GM06990 (cell line): Measurements from ENCODE around the gene C4orf50.

Source experiments
- DNase-seq: peaks from one replicate; pipeline ENCODE4 v3.0.0-alpha.2; 2011; ENCODE audit not compliant: insufficient read length; ENCODE audit errors: extremely low read depth
- H3K27me3 ChIP-seq: replicated peaks from 2 replicates; pipeline ENCODE4 v1.6.0; 2011; ENCODE audit warnings: low read length; ENCODE audit not compliant: control insufficient read depth, insufficient read depth
- H3K36me3 ChIP-seq: 2 replicates; pipeline ENCODE4 v1.5.1; 2011; ENCODE audit warnings: low read length; ENCODE audit not compliant: control insufficient read depth, insufficient read depth
- H3K4me3 ChIP-seq: replicated peaks from 2 replicates; pipeline ENCODE4 v1.5.1; 2011; ENCODE audit warnings: low read depth, mild to moderate bottlenecking, control low read depth, low read length
- TF ChIP-seq, protein P1 (sequence below): IDR thresholded peaks from 2 replicates; pipeline ENCODE4 v1.5.1; 2011; ENCODE audit warnings: low read length, control low read depth, mild to moderate bottlenecking, inconsistent platforms; ENCODE audit not compliant: insufficient read depth, poor library complexity, severe bottlenecking

C4orf50 gene

DNA sequence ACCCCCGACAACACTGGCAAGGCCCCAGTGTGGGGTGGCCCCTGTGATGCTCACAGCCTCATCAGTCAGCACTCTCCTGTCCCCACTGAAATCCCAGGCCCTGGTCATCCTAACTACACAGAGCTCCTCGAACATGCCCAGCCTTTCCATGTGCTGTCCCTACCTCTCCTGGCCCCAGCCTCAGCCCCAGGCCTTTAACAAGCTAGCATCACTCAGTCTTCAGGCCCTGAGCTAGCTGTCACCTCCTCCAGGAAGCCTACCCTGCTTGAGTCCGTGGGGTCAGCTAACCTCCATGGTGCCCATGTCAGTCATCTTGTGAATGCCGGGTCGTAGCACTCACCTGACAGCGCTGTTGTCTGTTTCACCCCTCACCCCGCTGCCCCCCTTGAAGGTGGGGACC, 25.6 kb upstream of the C4orf50 start:
- Histone ChIP-seq H3K36me3 (no peaks in the 10 kb centered on the region), H3K4me3 (no peak overlapping the region), H3K27me3 (peaks cover 3% of the 10 kb centered on the region)
- no peak for DNase-seq
- TF ChIP-seq, protein P1, sequence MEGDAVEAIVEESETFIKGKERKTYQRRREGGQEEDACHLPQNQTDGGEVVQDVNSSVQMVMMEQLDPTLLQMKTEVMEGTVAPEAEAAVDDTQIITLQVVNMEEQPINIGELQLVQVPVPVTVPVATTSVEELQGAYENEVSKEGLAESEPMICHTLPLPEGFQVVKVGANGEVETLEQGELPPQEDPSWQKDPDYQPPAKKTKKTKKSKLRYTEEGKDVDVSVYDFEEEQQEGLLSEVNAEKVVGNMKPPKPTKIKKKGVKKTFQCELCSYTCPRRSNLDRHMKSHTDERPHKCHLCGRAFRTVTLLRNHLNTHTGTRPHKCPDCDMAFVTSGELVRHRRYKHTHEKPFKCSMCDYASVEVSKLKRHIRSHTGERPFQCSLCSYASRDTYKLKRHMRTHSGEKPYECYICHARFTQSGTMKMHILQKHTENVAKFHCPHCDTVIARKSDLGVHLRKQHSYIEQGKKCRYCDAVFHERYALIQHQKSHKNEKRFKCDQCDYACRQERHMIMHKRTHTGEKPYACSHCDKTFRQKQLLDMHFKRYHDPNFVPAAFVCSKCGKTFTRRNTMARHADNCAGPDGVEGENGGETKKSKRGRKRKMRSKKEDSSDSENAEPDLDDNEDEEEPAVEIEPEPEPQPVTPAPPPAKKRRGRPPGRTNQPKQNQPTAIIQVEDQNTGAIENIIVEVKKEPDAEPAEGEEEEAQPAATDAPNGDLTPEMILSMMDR = no peak

DNA sequence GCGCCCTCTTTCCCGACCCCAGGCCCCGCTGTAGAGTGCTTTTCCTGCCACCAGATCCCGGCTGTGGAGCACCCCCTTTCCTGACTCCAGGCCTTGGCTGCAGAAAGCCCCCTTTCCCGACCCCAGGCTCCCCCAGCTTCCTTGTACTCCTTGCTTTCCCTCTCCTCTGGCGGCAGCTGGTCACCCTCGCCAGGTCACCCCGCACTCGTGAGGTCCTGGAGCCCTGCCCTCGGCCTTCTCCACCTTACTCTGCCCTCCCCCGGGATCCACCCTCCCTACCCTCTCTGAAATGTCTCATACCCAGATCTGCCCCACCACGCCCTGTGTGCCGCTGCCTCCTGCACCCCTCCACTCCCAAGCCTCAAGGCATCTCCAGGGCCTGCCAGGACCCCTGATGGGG, 25.0 kb upstream of the C4orf50 start:
- H3K4me3 ChIP-seq = no peak overlapping the region
- H3K36me3 ChIP-seq = no peaks in the 10 kb centered on the region
- DNase-seq = no peak
- peaks cover 3% of the 10 kb centered on the region for H3K27me3 ChIP-seq
- TF ChIP-seq, protein P1 = no peak

DNA sequence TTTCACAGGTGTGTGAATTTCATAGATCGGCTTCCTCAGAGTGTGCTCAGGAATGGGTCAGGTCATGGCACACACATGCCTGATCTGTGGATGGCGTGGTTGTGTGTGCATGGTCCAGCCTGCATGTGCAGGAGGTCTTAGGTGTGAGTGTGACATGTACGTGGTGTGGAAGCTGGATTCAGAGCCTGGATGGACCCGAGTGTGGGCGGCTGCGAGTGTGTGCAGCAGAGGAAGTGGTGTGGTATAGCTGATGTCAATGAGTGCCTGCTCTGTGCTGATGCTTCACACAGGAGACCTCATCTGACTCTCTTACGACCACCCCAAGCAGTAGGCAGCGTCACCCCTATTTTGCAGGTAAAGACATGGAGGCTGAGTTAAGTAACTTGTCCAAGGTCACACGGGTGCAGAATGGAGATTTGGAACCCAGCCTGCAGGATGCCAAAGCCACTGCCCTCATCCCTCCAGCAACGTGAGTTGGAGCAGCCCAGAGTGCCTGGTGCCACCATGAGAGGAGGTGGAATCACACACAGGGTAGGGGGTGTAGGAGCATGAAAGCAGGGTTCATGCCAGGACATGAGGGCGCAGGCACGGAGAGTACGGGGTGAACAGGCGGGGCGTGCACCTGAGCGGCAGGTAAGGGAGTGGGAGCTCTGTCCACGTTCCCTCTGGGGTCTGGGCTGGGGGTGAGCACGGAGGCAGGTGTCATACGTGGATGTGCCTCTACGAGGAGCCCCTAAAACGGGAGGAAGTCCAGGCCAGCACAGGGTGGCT, 24.2 kb upstream of the C4orf50 start:
- Histone ChIP-seq H3K27me3 (peaks cover 3% of the 10 kb centered on the region), H3K4me3 (no peak overlapping the region), H3K36me3 (no peaks in the 10 kb centered on the region)
- DNase-seq = no peak
- TF ChIP-seq, protein P1 = no peak

DNA sequence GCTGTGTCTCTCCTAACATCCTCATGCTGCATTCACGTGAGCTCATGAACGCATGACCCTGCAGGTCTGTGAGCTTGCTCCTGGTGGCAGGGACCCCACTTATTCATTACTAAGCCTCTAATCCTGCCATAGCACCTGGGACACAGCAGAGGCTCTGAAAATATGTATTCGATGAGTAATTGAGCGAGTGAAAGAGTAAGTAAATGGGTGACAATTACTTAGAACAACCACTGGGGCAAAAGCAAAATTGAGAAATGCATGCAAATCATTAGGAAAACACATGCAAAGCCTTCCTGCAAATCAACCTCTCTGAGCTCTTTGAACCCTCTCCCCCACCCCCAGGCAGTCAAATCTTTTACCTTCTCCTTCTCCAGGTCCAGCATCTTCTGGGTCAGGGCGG, 23.6 kb upstream of the C4orf50 start:
- Histone ChIP-seq H3K4me3 (no peak overlapping the region), H3K27me3 (peaks cover 3% of the 10 kb centered on the region), H3K36me3 (no peaks in the 10 kb centered on the region)
- no peak for DNase-seq
- TF ChIP-seq, protein P1 = no peak

DNA sequence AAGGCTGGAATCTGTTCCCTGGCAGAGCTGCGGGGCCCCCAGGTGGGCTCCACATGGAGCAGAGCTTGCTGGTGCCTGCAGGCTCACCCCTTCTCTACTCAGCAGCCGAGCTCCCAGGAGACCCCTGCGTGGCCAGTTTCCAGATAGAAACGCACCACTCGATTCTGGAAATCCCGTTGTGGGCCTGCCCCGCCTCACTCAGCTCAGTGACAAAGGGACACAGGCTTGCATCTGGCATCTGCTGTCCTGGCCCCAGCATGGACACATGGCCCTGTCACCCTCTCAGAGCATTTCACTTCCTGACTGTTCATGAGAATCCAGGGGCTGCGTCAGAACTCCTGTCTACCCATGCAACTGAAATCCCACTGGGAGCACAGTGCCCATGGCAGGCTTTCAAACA, 20.5 kb upstream of the C4orf50 start:
- TF ChIP-seq, protein P1 = no peak
- H3K27me3 ChIP-seq = peaks cover 3% of the 10 kb centered on the region
- no peaks in the 10 kb centered on the region for H3K36me3 ChIP-seq
- no peak for DNase-seq
- no peak overlapping the region for H3K4me3 ChIP-seq
